Measurements from ENCODE around the gene C1orf210.

Gene C1orf210

DNA sequence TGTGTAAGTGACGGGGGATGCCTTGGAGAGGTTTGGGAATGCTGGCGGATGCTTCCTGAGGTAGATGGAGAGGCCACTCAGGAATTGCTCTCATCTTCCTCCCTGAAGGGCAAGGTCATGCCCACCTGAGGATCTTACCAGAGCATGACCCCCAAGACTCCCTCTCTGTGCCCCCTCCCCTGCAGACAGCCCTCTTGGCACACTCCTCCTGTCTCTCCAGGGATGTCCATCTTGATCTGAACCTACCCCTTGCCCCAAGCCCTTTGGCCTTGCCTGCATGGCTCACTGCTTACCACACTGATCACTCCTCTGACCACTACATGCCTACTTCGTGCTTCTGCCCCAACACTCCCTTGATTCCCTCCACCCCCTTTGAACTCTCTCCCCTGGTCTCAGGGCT lies 34.4 kb upstream of the C1orf210 start:
- Histone ChIP-seq H3K36me3 (ENCODE audit: control insufficient read depth, insufficient read depth, low read length) (no peaks in the 10 kb centered on the region), H3K27me3 (ENCODE audit: control insufficient read depth, insufficient read depth, low read length, poor library complexity, severe bottlenecking) (no peaks in the 10 kb centered on the region), H3K4me1 (ENCODE audit: control insufficient read depth, insufficient read depth, low read length) (no peaks in the 10 kb centered on the region), H3K9me3 (ENCODE audit: control insufficient read depth, low read length) (no peaks in the 10 kb centered on the region), H3K27ac (ENCODE audit: insufficient read depth, low read depth, low read length, poor library complexity, severe bottlenecking) (no peak overlapping the region), H3K4me3 (ENCODE audit: insufficient read depth, low read depth, low read length) (no peak overlapping the region)
- WGBS, 2 experiments = 93 to 94% methylated on average over 3 of the region's 3 CpGs

- H3K27me3 ChIP-seq (ENCODE audit: control insufficient read depth, insufficient read depth, low read length, poor library complexity, severe bottlenecking) = no peaks in the 10 kb centered on the region
- no peaks in the 10 kb centered on the region for H3K9me3 ChIP-seq (ENCODE audit: control insufficient read depth, low read length)
- no peaks in the 10 kb centered on the region for H3K4me1 ChIP-seq (ENCODE audit: control insufficient read depth, insufficient read depth, low read length)
- 91 to 97% methylated on average over 4 to 5 of the region's 5 CpGs for WGBS, 2 experiments
- no peak overlapping the region for H3K4me3 ChIP-seq (ENCODE audit: insufficient read depth, low read depth, low read length)
- no peak overlapping the region for H3K27ac ChIP-seq (ENCODE audit: insufficient read depth, low read depth, low read length, poor library complexity, severe bottlenecking)
- H3K36me3 ChIP-seq (ENCODE audit: control insufficient read depth, insufficient read depth, low read length) = no peaks in the 10 kb centered on the region
These were observed 33.9 kb upstream of the C1orf210 start for GRCh38 chr1:43319288-43319687.

GRCh38 chr1:43318831-43319230 lies 33.5 kb upstream of the C1orf210 start:
- H3K9me3 ChIP-seq (ENCODE audit: control insufficient read depth, low read length) = no peaks in the 10 kb centered on the region
- H3K4me3 ChIP-seq (ENCODE audit: insufficient read depth, low read depth, low read length) = no peak overlapping the region
- no peak overlapping the region for H3K27ac ChIP-seq (ENCODE audit: insufficient read depth, low read depth, low read length, poor library complexity, severe bottlenecking)
- H3K27me3 ChIP-seq (ENCODE audit: control insufficient read depth, insufficient read depth, low read length, poor library complexity, severe bottlenecking) = no peaks in the 10 kb centered on the region
- 94 to 98% methylated on average over 4 of the region's 4 CpGs for WGBS, 2 experiments
- no peaks in the 10 kb centered on the region for H3K36me3 ChIP-seq (ENCODE audit: control insufficient read depth, insufficient read depth, low read length)
- no peaks in the 10 kb centered on the region for H3K4me1 ChIP-seq (ENCODE audit: control insufficient read depth, insufficient read depth, low read length)

DNA sequence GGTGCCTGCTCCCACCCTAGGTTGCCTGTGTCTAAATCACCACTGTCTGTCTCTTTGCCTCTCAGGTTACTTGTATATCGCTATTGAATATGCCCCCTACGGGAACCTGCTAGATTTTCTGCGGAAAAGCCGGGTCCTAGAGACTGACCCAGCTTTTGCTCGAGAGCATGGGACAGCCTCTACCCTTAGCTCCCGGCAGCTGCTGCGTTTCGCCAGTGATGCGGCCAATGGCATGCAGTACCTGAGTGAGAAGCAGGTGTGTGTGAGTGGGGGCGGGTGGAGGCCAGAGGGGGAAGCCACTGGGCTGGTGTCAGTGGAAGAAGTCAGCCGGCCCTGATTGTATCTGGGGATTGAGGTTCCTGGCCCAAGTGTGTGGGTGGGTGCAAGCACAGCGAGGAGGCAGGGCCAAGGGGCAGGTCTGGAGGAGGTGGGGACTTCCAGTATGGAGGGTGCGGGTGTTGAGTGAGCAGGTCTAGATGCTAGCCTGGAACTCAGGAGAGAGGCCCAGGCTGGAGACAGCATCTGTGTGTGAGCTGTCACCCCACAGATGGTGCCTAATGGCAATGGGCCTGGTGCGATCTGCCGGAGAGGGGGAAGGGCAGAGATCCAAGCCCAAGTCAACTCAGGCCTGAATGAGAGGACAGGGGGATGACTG lies 32.6 kb upstream of the C1orf210 start:
- Histone ChIP-seq H3K36me3 (ENCODE audit: control insufficient read depth, insufficient read depth, low read length) (no peaks in the 10 kb centered on the region), H3K9me3 (ENCODE audit: control insufficient read depth, low read length) (no peaks in the 10 kb centered on the region), H3K4me1 (ENCODE audit: control insufficient read depth, insufficient read depth, low read length) (no peaks in the 10 kb centered on the region), H3K4me3 (ENCODE audit: insufficient read depth, low read depth, low read length) (no peak overlapping the region), H3K27ac (ENCODE audit: insufficient read depth, low read depth, low read length, poor library complexity, severe bottlenecking) (no peak overlapping the region), H3K27me3 (ENCODE audit: control insufficient read depth, insufficient read depth, low read length, poor library complexity, severe bottlenecking) (no peaks in the 10 kb centered on the region)
- WGBS, 2 experiments = 91 to 92% methylated on average over 15 of the region's 15 CpGs

GRCh38 chr1:43316738-43317520 lies 31.5 kb upstream of the C1orf210 start:
- WGBS, 2 experiments = 91 to 92% methylated on average over 16 of the region's 16 CpGs
- Histone ChIP-seq H3K36me3 (ENCODE audit: control insufficient read depth, insufficient read depth, low read length) (no peaks in the 10 kb centered on the region), H3K27ac (ENCODE audit: insufficient read depth, low read depth, low read length, poor library complexity, severe bottlenecking) (no peak overlapping the region), H3K4me3 (ENCODE audit: insufficient read depth, low read depth, low read length) (no peak overlapping the region), H3K27me3 (ENCODE audit: control insufficient read depth, insufficient read depth, low read length, poor library complexity, severe bottlenecking) (no peaks in the 10 kb centered on the region), H3K4me1 (ENCODE audit: control insufficient read depth, insufficient read depth, low read length) (no peaks in the 10 kb centered on the region), H3K9me3 (ENCODE audit: control insufficient read depth, low read length) (no peaks in the 10 kb centered on the region)

DNA sequence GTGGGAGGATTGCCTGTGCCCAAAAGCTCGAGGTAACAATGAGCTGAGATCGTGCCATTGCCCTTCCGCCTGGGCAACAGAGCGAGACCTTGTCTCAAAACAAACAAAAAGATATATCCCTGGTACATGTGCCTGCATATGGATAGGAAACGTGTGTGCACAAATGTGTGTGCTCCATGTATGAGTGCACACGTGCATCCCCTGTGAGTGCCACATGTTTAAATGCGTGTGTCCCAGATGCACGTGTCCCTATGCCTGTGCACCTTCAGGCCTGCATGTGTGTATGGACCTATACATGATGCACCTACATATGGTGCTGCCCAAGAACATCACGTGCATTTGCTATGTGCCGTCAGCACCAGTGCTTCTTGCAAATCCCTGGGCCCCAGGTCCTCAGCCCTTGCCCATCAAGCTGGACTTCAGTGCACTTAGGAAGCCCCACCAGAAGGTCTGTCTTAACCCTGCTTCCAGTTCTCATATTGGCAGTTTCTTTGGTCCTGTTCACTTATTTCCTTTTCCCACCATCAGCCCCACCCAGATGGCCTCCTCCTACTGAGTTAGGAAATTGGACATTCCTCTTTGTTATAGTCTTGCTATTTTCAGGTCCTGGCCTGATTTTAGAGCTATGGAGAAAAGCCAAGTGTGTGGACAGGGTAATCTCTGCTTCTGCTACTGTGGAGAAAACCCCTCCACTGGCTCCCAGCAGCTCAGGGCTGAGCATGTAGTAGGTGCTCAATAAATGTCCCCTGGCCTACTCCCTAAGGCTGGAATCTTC lies 30.8 kb upstream of the C1orf210 start:
- H3K27me3 ChIP-seq (ENCODE audit: control insufficient read depth, insufficient read depth, low read length, poor library complexity, severe bottlenecking) = no peaks in the 10 kb centered on the region
- no peaks in the 10 kb centered on the region for H3K36me3 ChIP-seq (ENCODE audit: control insufficient read depth, insufficient read depth, low read length)
- H3K4me3 ChIP-seq (ENCODE audit: insufficient read depth, low read depth, low read length) = no peak overlapping the region
- no peaks in the 10 kb centered on the region for H3K4me1 ChIP-seq (ENCODE audit: control insufficient read depth, insufficient read depth, low read length)
- H3K9me3 ChIP-seq (ENCODE audit: control insufficient read depth, low read length) = no peaks in the 10 kb centered on the region
- WGBS, 2 experiments = 94% methylated on average over 10 of the region's 10 CpGs
- H3K27ac ChIP-seq (ENCODE audit: insufficient read depth, low read depth, low read length, poor library complexity, severe bottlenecking) = no peak overlapping the region

GRCh38 chr1:43315481-43315880 lies 30.1 kb upstream of the C1orf210 start:
- Histone ChIP-seq H3K27ac (ENCODE audit: insufficient read depth, low read depth, low read length, poor library complexity, severe bottlenecking) (no peak overlapping the region), H3K27me3 (ENCODE audit: control insufficient read depth, insufficient read depth, low read length, poor library complexity, severe bottlenecking) (no peaks in the 10 kb centered on the region), H3K36me3 (ENCODE audit: control insufficient read depth, insufficient read depth, low read length) (no peaks in the 10 kb centered on the region), H3K4me1 (ENCODE audit: control insufficient read depth, insufficient read depth, low read length) (no peaks in the 10 kb centered on the region), H3K9me3 (ENCODE audit: control insufficient read depth, low read length) (no peaks in the 10 kb centered on the region), H3K4me3 (ENCODE audit: insufficient read depth, low read depth, low read length) (no peak overlapping the region)
- 94 to 95% methylated on average over 2 of the region's 3 CpGs for WGBS, 2 experiments

- 90 to 91% methylated on average over 5 of the region's 5 CpGs for WGBS, 2 experiments
- H3K4me3 ChIP-seq (ENCODE audit: insufficient read depth, low read depth, low read length) = no peak overlapping the region
- no peaks in the 10 kb centered on the region for H3K36me3 ChIP-seq (ENCODE audit: control insufficient read depth, insufficient read depth, low read length)
- no peaks in the 10 kb centered on the region for H3K9me3 ChIP-seq (ENCODE audit: control insufficient read depth, low read length)
- H3K27me3 ChIP-seq (ENCODE audit: control insufficient read depth, insufficient read depth, low read length, poor library complexity, severe bottlenecking) = no peaks in the 10 kb centered on the region
- no peak overlapping the region for H3K27ac ChIP-seq (ENCODE audit: insufficient read depth, low read depth, low read length, poor library complexity, severe bottlenecking)
- H3K4me1 ChIP-seq (ENCODE audit: control insufficient read depth, insufficient read depth, low read length) = no peaks in the 10 kb centered on the region
These were observed 28.9 kb upstream of the C1orf210 start for GRCh38 chr1:43314233-43314632.

- Histone ChIP-seq H3K9me3 (ENCODE audit: control insufficient read depth, low read length) (no peaks in the 10 kb centered on the region), H3K36me3 (ENCODE audit: control insufficient read depth, insufficient read depth, low read length) (no peaks in the 10 kb centered on the region), H3K4me1 (ENCODE audit: control insufficient read depth, insufficient read depth, low read length) (no peaks in the 10 kb centered on the region), H3K27ac (ENCODE audit: insufficient read depth, low read depth, low read length, poor library complexity, severe bottlenecking) (no peak overlapping the region), H3K27me3 (ENCODE audit: control insufficient read depth, insufficient read depth, low read length, poor library complexity, severe bottlenecking) (no peaks in the 10 kb centered on the region), H3K4me3 (ENCODE audit: insufficient read depth, low read depth, low read length) (no peak overlapping the region)
- 93 to 94% methylated on average over 10 of the region's 10 CpGs for WGBS, 2 experiments
These were observed 28.4 kb upstream of the C1orf210 start for GRCh38 chr1:43313771-43314170.

Measured in ectodermal cell (in vitro differentiated cells).